M059J (cell line): ENCODE data around the gene ATAD5. TPM values are rescaled to one million over a fixed set of nuclear protein-coding genes. Genes with fewer than 3 reads are reported as not detected.
"Not testable (repeated sequence)": the region's sequence is repeated elsewhere in the genome, so short reads cannot be mapped to it uniquely, and the experiment has no call there.

Source experiments
- DNase-seq: peaks from one replicate; pipeline ENCODE4 v3.0.0-alpha.2; 2012; ENCODE audit warnings: low read depth
- total RNA-seq: library from RNA; depleted of rRNA; stranded (reverse); fragments of >200 nt; shearing (Covaris generic); gene quantifications from 2 replicates; pipeline ENCODE4 v1.2.3, GENCODE V29; 2014; rRNA removed

The ATAD5 gene, protein sequence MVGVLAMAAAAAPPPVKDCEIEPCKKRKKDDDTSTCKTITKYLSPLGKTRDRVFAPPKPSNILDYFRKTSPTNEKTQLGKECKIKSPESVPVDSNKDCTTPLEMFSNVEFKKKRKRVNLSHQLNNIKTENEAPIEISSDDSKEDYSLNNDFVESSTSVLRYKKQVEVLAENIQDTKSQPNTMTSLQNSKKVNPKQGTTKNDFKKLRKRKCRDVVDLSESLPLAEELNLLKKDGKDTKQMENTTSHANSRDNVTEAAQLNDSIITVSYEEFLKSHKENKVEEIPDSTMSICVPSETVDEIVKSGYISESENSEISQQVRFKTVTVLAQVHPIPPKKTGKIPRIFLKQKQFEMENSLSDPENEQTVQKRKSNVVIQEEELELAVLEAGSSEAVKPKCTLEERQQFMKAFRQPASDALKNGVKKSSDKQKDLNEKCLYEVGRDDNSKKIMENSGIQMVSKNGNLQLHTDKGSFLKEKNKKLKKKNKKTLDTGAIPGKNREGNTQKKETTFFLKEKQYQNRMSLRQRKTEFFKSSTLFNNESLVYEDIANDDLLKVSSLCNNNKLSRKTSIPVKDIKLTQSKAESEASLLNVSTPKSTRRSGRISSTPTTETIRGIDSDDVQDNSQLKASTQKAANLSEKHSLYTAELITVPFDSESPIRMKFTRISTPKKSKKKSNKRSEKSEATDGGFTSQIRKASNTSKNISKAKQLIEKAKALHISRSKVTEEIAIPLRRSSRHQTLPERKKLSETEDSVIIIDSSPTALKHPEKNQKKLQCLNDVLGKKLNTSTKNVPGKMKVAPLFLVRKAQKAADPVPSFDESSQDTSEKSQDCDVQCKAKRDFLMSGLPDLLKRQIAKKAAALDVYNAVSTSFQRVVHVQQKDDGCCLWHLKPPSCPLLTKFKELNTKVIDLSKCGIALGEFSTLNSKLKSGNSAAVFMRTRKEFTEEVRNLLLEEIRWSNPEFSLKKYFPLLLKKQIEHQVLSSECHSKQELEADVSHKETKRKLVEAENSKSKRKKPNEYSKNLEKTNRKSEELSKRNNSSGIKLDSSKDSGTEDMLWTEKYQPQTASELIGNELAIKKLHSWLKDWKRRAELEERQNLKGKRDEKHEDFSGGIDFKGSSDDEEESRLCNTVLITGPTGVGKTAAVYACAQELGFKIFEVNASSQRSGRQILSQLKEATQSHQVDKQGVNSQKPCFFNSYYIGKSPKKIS (N-terminal part only)
- total RNA-seq, result 3.1 and 4.5 TPM in 2 replicates

GRCh38 chr17:30831663-30832437 is at the start of gene ATAD5:
Gene ATAD5, plus strand, starts transcription at chr17:30831966. Its CDS starts 382 bp downstream, at chr17:30832348.
- peak; percentile 89 for DNase-seq

GRCh38 chr17:30782206-30782605 is 49.6 kb upstream of the ATAD5 start:
- DNase-seq, result no peak

- DNase-seq, result no peak
These were observed 42.8 kb upstream of the ATAD5 start for GRCh38 chr17:30788918-30789317.

DNA sequence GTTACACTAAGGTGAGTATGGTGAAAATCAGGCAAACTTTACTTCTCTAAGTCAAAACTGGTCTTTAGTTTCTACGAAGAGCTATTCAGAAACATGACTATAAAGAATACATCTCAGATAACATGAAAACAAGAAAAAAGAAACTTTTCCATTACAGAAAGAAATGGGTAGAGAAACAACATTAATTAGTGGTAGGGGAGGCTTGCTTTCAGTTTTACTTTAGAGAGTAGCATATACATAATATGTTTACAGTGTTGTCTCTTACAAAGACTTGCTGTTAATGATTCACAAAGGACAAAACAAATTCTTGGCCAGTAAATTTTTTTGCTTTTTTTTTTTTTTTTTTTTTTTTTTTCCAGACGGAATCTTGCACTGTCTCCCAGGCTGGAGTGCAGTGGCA is 41.5 kb upstream of the ATAD5 start:
- DNase-seq, result no peak

DNA sequence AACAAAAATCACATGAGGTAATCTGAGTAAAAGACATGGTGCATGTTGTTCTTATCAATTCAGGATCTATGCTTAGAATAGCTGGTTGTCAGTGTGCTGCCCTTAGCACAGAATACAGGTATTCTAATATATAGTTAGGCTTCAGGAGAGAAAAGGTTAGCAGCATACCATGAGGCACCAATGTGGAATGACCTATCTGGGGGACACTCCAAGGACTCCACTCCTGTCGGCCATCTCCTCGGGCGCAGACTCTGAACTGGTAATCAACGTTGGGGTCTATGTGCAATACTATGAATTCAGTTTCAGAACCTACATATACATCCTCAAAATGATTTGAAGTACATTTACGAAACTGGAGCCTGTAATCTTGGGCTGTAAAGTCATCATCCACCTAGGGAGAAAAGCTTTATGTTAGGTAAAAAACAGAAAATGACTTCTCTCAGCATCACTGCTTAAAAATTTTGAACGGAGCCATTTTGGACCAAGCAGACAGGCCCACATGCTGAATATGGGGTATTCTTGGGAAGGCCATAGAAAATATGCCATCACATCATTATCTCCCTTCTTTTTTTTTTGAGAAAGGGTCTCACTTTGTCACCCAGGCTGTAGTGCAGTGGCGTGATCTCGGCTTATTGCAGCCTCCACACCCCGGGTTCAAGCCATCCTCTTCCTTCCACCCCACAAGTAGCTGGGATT is 38.3 kb upstream of the ATAD5 start:
- no peak for DNase-seq

DNA sequence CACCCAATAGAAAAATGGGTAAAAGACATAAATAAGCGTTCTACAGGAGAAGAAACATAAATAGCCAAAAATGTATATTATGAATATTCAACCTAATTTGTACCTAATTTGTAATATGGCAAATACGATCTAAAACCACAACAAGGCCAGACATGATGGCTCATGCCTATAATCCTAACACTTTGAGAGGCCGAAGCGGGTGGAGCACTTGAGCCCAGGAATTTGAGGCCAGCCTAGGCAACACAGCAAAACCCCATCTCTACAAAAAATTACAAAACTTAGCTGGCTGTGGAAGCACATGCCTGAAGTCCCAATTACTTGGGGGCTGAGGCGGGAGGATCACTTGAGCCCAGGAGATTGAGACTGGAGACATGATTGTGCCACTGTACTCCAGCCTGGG is 37.4 kb upstream of the ATAD5 start:
- DNase-seq, result no peak

- no peak for DNase-seq
These were observed 35.8 kb upstream of the ATAD5 start for GRCh38 chr17:30796016-30796415.

DNA sequence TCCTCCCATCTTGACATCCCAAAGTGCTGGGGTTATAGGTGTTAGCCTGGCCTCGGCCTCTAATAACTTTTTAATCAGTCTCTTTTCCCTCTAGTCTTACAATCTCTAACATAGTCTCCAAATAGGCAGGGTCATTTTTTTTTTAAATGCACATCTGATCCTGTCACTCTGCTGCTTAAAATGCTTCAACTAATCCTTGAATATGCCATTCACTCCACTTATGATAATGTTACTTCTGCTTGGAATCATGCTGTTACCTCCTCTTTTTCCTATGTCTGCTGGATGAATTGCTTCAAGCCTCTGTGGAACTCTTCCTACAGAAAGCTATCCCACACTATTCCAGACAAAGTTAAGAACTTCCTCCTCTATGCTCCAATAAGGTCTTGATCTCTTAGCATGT is 30.1 kb upstream of the ATAD5 start:
- DNase-seq, result no peak

GRCh38 chr17:30805944-30806456 is 25.8 kb upstream of the ATAD5 start:
- DNase-seq, result no peak

- no peak for DNase-seq
These were observed 23.9 kb upstream of the ATAD5 start for GRCh38 chr17:30807896-30808295.

DNA sequence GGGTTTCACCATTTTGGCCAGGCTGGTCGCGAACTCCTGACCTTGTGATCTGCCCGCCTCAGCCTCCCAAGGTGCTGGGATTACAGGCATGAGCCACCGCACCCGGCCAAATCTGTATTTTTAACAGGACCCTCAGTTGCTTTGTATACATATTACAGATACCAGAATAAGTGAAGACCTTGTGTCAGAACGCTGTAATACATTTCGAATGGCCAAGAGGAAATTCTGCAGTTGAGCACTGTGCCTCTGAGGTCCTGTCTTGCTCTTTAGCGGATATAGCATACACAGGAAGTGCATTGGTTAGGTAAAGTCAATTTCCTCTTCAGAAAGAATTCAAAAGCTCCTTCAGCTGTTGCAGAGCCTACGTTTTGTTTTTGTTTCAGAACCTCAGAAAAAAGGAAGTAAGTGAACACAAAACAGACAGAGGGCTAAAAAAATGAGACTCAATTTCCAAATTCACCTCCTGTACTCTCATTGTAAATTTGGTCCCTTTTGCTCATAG is 22.9 kb upstream of the ATAD5 start:
- no peak for DNase-seq

- no peak for DNase-seq
These were observed 21.9 kb upstream of the ATAD5 start for GRCh38 chr17:30809867-30810266.

DNA sequence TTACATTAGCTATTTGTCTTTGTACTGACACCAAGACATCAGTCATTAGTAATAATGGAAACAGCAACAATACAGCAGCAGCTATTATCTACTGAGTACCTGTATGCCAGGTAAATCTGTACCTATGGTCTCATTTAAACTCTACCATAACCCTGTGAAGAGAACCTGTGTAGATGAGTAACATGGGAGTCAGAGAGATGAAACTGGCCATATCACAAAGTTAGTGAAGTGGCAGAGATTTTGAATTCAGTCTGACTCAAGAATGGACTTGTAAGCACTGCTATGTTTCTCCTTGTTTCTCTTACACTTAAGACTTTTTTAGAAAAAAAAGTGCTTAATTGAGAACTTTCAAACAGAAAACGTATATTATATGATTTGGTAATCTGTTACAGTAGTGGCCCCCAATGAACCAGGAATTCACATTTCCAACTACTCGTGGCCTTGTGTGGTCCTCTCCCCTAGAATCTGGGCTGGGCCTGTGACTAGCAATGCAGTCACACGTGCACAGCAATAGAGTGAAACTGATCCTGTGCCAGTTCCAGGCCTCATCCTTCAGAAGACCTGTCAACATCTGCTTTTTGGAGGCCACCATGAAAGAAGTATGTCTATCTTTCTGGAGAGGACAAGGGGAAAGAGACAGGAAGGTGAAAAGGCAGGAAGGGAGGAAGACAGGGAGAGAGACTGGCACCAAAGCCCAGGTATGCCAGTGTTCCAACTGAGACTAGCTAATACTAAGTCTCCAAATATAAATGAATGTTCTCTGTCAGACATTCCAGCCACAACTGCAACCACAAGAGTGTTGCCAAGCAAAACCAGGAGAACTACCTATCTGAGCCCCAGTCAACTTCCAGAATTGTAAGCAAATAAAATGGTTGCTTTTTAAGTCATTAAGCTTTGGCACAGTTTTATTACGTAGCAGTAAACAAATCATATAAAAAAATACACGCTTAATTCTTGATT is 19.3 kb upstream of the ATAD5 start:
- peak; percentile 56 for DNase-seq

- DNase-seq, result not testable (repeated sequence)
These were observed 17.5 kb upstream of the ATAD5 start for GRCh38 chr17:30814236-30814635.

GRCh38 chr17:30814860-30815259 is 16.9 kb upstream of the ATAD5 start:
- DNase-seq, result not testable (repeated sequence)

- DNase-seq, result no peak
These were observed 15.6 kb upstream of the ATAD5 start for GRCh38 chr17:30816165-30816564.

DNA sequence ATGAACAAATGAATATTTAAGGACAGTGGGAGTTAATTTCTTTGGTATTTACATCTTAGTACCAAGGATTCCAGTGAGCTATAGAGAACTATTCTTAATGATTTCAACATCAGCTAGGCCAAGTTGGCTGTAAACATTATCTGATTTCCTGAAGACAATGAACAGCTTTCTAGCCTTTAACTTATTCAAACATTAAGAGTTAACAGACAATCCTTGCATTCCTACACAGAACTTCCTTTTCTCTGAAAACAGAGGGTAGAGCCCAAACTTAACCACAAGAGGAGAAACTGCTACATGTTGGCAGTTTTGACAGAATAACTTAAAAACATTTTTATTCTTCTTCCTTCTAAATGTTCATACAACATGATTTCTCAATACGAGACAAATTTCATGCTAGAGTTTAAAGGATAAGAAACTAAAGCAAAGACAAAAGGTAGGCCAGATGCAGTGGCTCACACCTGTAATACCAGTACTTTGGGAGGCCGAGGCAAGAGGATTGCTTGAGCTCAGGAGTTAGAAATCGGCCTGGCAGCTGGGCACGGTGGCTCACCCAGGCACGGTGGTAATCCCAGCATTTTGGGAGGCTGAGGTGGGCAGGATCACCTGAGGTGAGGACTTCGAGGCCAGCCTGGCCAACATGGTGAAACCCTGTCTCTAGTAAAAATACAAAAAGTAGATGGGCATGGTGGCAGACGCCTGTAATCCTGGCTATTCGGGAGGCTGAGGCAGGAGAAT is 11.6 kb upstream of the ATAD5 start:
- DNase-seq, result no peak
